NCI-H1105 (cell line): ENCODE results near the gene GDF2.
A peak's percentile ranks its signal among the peaks of the same experiment; 100 is the strongest.

ENCODE experiments used
- DNase-seq: peaks from one replicate; lab custom pipeline; 2025; lab: John Stamatoyannopoulos, UW

The GDF2 gene

GRCh38 chr10:47333532-47333931 lies 11.3 kb downstream of the GDF2 start:
- no peak for DNase-seq

GRCh38 chr10:47334466-47335295 lies 12.4 kb downstream of the GDF2 start:
- DNase-seq, result no peak

- DNase-seq, result no peak
Measured at GRCh38 chr10:47335906-47336305, 13.7 kb downstream of the GDF2 start.

GRCh38 chr10:47336387-47337134 lies 14.3 kb downstream of the GDF2 start:
- DNase-seq, result no peak

GRCh38 chr10:47337310-47337709 lies 15.1 kb downstream of the GDF2 start:
- DNase-seq, result no peak

GRCh38 chr10:47339186-47339735 lies 17.0 kb downstream of the GDF2 start:
- DNase-seq, result no peak

- no peak for DNase-seq
Measured at GRCh38 chr10:47339759-47340607, 17.7 kb downstream of the GDF2 start.

- no peak for DNase-seq
Measured at GRCh38 chr10:47340608-47341170, 18.4 kb downstream of the GDF2 start.

- DNase-seq, result no peak
Measured at GRCh38 chr10:47344996-47345870, 23.0 kb downstream of the GDF2 start.

GRCh38 chr10:47346581-47347302 lies 24.5 kb downstream of the GDF2 start:
- DNase-seq, result peak; percentile 71

- no peak for DNase-seq
Measured at GRCh38 chr10:47347303-47347675, 25.0 kb downstream of the GDF2 start.

GRCh38 chr10:47348138-47348651 lies 25.9 kb downstream of the GDF2 start, which contains the start of gene RBP3:
TSS of gene RBP3 (plus strand) at chr10:47348363. CDS start at chr10:47348485, 122 bp downstream.
- no peak for DNase-seq

GRCh38 chr10:47348661-47349470 lies 26.6 kb downstream of the GDF2 start:
- no peak for DNase-seq

- no peak for DNase-seq
Measured at GRCh38 chr10:47349516-47349915, 27.3 kb downstream of the GDF2 start.

- no peak for DNase-seq
Measured at GRCh38 chr10:47349941-47350371, 27.7 kb downstream of the GDF2 start.

GRCh38 chr10:47350671-47351640 lies 28.7 kb downstream of the GDF2 start:
- no peak for DNase-seq
